GM12875 (cell line): ENCODE data around the gene CRADD.

Experiments
- H3K4me3 ChIP-seq: one replicate; pipeline ENCODE4 v1.5.1; 2011; ENCODE audit warnings: low read depth, low read length, control low read depth
- CTCF ChIP-seq: IDR thresholded peaks from 2 replicates; pipeline ENCODE4 v1.5.1; 2011; ENCODE audit warnings: low read depth, mild to moderate bottlenecking, control low read depth, inconsistent platforms, low read length, moderate library complexity, borderline replicate concordance; ENCODE audit not compliant: insufficient read depth

CRADD gene

GRCh38 chr12:93661021-93661420 lies 16.2 kb upstream of the CRADD start:
- H3K4me3 ChIP-seq = no peak overlapping the region
- TF ChIP-seq CTCF = no peak

- no peak for TF ChIP-seq CTCF
Observed at GRCh38 chr12:93663006-93663728, 14.0 kb upstream of the CRADD start.

GRCh38 chr12:93663729-93664084 lies 13.5 kb upstream of the CRADD start:
- TF ChIP-seq CTCF = no peak
- no peak overlapping the region for H3K4me3 ChIP-seq

More at GRCh38 chr12:93663006-93663728, 14.0 kb upstream of the CRADD start:
- H3K4me3 ChIP-seq = no peak overlapping the region

GRCh38 chr12:93664573-93665138 lies 12.5 kb upstream of the CRADD start:
- no peak for TF ChIP-seq CTCF
- no peak overlapping the region for H3K4me3 ChIP-seq

GRCh38 chr12:93667672-93668071 lies 9.5 kb upstream of the CRADD start:
- TF ChIP-seq CTCF = no peak
- no peak overlapping the region for H3K4me3 ChIP-seq

GRCh38 chr12:93668919-93669418 lies 8.2 kb upstream of the CRADD start:
- no peak overlapping the region for H3K4me3 ChIP-seq
- TF ChIP-seq CTCF = no peak

- TF ChIP-seq CTCF = no peak
- H3K4me3 ChIP-seq = no peak overlapping the region
Observed at GRCh38 chr12:93669452-93669851, 7.7 kb upstream of the CRADD start.
